Ishikawa (cell line): ENCODE measurements around the gene MFSD12.

Experiments
- CEBPB ChIP-seq: IDR thresholded peaks from 2 replicates; pipeline ENCODE4 v1.6.1; 2012
- CREB1 ChIP-seq: IDR thresholded peaks from 2 replicates; pipeline ENCODE4 v1.6.1; 2012; ENCODE audit warnings: low read depth
- EGR1 ChIP-seq: IDR thresholded peaks from 2 replicates; pipeline ENCODE4 v1.6.1; 2012
- EP300 ChIP-seq: IDR thresholded peaks from 2 replicates; pipeline ENCODE4 v1.6.1; 2012; ENCODE audit warnings: borderline replicate concordance
- FOXM1 ChIP-seq: IDR thresholded peaks from 2 replicates; pipeline ENCODE4 v1.6.1; 2012; ENCODE audit warnings: low read depth, borderline replicate concordance
- NFIC ChIP-seq: IDR thresholded peaks from 2 replicates; pipeline ENCODE4 v1.6.1; 2012
- RAD21 ChIP-seq: IDR thresholded peaks from 2 replicates; pipeline ENCODE4 v1.6.1; 2012; ENCODE audit warnings: low read depth
- TAF1 ChIP-seq: IDR thresholded peaks from 2 replicates; pipeline ENCODE4 v1.6.1; 2012; ENCODE audit warnings: low read depth, mild to moderate bottlenecking
- TCF12 ChIP-seq: IDR thresholded peaks from 2 replicates; pipeline ENCODE4 v1.6.1; 2012; ENCODE audit warnings: low read depth
- TEAD4 ChIP-seq: IDR thresholded peaks from 2 replicates; pipeline ENCODE4 v1.6.1; 2012
- USF1 ChIP-seq: IDR thresholded peaks from 2 replicates; pipeline ENCODE4 v1.6.1; 2012
- YY1 ChIP-seq: IDR thresholded peaks from 2 replicates; pipeline ENCODE4 v1.6.1; 2012; ENCODE audit warnings: low read depth
- ZBTB7A ChIP-seq: IDR thresholded peaks from 2 replicates; pipeline ENCODE4 v1.6.1; 2012; ENCODE audit warnings: low read depth
- TF ChIP-seq, protein P1 (sequence below): IDR thresholded peaks from 2 replicates; pipeline ENCODE4 v1.6.1; 2012; ENCODE audit warnings: low read depth, mild to moderate bottlenecking
- TF ChIP-seq, protein P2 (sequence below): IDR thresholded peaks from 2 replicates; pipeline ENCODE4 v1.6.1; 2012

MFSD12 gene

GRCh38 chr19:3503036-3503572, 54.3 kb downstream of the MFSD12 start:
- TF ChIP-seq FOXM1, result no peak
- no peak for TF ChIP-seq RAD21
- no peak for TF ChIP-seq EGR1
- TF ChIP-seq USF1, result no peak
- TF ChIP-seq CREB1, result no peak
- no peak for TF ChIP-seq TAF1
- TF ChIP-seq ZBTB7A, result no peak
- no peak for TF ChIP-seq CEBPB
- TF ChIP-seq EP300, result no peak
- TF ChIP-seq, protein P1, sequence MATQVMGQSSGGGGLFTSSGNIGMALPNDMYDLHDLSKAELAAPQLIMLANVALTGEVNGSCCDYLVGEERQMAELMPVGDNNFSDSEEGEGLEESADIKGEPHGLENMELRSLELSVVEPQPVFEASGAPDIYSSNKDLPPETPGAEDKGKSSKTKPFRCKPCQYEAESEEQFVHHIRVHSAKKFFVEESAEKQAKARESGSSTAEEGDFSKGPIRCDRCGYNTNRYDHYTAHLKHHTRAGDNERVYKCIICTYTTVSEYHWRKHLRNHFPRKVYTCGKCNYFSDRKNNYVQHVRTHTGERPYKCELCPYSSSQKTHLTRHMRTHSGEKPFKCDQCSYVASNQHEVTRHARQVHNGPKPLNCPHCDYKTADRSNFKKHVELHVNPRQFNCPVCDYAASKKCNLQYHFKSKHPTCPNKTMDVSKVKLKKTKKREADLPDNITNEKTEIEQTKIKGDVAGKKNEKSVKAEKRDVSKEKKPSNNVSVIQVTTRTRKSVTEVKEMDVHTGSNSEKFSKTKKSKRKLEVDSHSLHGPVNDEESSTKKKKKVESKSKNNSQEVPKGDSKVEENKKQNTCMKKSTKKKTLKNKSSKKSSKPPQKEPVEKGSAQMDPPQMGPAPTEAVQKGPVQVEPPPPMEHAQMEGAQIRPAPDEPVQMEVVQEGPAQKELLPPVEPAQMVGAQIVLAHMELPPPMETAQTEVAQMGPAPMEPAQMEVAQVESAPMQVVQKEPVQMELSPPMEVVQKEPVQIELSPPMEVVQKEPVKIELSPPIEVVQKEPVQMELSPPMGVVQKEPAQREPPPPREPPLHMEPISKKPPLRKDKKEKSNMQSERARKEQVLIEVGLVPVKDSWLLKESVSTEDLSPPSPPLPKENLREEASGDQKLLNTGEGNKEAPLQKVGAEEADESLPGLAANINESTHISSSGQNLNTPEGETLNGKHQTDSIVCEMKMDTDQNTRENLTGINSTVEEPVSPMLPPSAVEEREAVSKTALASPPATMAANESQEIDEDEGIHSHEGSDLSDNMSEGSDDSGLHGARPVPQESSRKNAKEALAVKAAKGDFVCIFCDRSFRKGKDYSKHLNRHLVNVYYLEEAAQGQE, result no peak
- no peak for TF ChIP-seq YY1
- TF ChIP-seq NFIC, result no peak
- no peak for TF ChIP-seq TEAD4
- no peak for TF ChIP-seq TCF12
- TF ChIP-seq, protein P2, sequence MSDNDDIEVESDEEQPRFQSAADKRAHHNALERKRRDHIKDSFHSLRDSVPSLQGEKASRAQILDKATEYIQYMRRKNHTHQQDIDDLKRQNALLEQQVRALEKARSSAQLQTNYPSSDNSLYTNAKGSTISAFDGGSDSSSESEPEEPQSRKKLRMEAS, result no peak

- TF ChIP-seq USF1, result no peak
- TF ChIP-seq CREB1, result no peak
- no peak for TF ChIP-seq EP300
- TF ChIP-seq RAD21, result no peak
- TF ChIP-seq FOXM1, result no peak
- TF ChIP-seq, protein P2, result no peak
- TF ChIP-seq EGR1, result no peak
- TF ChIP-seq TEAD4, result no peak
- TF ChIP-seq YY1, result no peak
- TF ChIP-seq ZBTB7A, result no peak
- no peak for TF ChIP-seq CEBPB
- TF ChIP-seq, protein P1, result no peak
- TF ChIP-seq NFIC, result no peak
- no peak for TF ChIP-seq TCF12
- no peak for TF ChIP-seq TAF1
Observed at GRCh38 chr19:3501780-3502179, 55.6 kb downstream of the MFSD12 start.

DNA sequence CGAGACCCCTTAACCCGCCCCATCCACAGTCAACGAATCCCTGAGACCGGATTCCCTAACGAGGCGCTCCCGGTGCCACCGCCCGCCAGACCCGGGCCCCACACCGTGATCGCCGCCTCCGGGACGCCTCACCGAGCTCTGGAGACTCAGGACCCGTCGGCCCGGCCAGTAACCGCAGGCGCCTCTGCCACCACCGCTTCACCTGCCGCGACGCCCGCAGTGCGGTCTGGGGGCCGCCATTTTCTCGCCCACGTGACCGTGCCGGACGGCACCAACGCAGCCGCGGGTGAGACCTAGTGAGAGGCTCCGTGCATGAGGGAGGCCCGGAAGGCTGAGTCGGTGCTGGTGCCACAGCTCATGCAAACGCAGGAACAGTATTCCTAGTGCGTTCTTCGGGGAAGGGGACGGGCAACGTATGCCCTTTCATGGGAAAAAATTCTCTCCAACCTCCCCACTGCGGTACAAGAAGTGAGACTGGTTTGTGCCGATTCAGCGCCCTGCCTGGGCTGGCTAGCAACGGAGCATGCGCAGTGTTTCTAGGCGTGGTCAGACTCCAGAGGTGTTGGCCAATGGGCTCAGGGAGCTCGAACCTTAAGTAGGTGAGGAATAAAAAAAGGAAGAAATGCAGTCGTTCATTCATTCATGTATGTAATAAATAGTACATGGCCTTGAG, 56.8 kb downstream of the MFSD12 start, which contains the start of gene DOHH:
TSS of gene DOHH (minus strand) at position 246 of the 673 bp plus-strand sequence. CDS start 3,860 bp downstream, outside the sequence.
- TF ChIP-seq EGR1, result peak; percentile 40; the same call in 1 of the 2 replicates
- TF ChIP-seq CEBPB, result no peak
- no peak for TF ChIP-seq RAD21
- TF ChIP-seq FOXM1, result 0 out of 2 replicates have a peak, but pooled peaks have one; percentile 33
- no peak for TF ChIP-seq CREB1
- TF ChIP-seq, protein P2, result peak; percentile 96
- TF ChIP-seq YY1, result peak; percentile 99
- TF ChIP-seq TCF12, result peak; percentile 61; the same call in 1 of the 2 replicates
- TF ChIP-seq USF1, result peak; percentile 100
- TF ChIP-seq ZBTB7A, result no peak
- TF ChIP-seq EP300, result peak; percentile 82
- TF ChIP-seq, protein P1, result 0 out of 2 replicates have a peak, but pooled peaks have one; percentile 23
- peak; percentile 100 for TF ChIP-seq TAF1
- TF ChIP-seq TEAD4, result no peak
- TF ChIP-seq NFIC, result peak; percentile 33; the same call in 1 of the 2 replicates
